Sigmoid colon (tissue), 7 donors: ENCODE measurements around the gene CCNI2. TPM values are rescaled to one million over a fixed set of nuclear protein-coding genes. Genes with fewer than 3 reads are reported as not detected.

Experiments used
- DNase-seq: peaks from one replicate; pipeline ENCODE4 v3.0.0-alpha.2; 2019
- H3K27ac ChIP-seq, 4 donors: fragments of 200-600 bp; sonication (generic); one replicate each; pipeline ENCODE4 v1.5.1; 2016 to 2019; ENCODE audit warnings: mild to moderate bottlenecking in 1 of 4
- H3K27me3 ChIP-seq, 3 donors: fragments of 200-600 bp; sonication (generic); one replicate each; pipeline ENCODE4 v1.5.1; 2019; ENCODE audit warnings: mild to moderate bottlenecking in 1 of 3
- H3K36me3 ChIP-seq, 4 donors: fragments of 200-600 bp; sonication (generic); one replicate each; pipeline ENCODE4 v1.5.1; 2016 to 2019
- H3K4me1 ChIP-seq, 4 donors: fragments of 200-600 bp; sonication (generic); one replicate each; pipeline ENCODE4 v1.5.1; 2017 to 2019
- H3K4me3 ChIP-seq, 4 donors: fragments of 200-600 bp; sonication (generic); one replicate each; pipeline ENCODE4 v1.5.1; 2017 to 2019; ENCODE audit warnings: mild to moderate bottlenecking in 2 of 4, moderate library complexity in 1 of 4
- H3K9me3 ChIP-seq, 4 donors: fragments of 200-600 bp in 3 of 4; sonication (generic) in 3 of 4; one replicate each; pipeline versions ENCODE4 v1.5.1 to v1.6.1; 2013 to 2019
- EP300 ChIP-seq, 4 donors: sonication (generic); formaldehyde crosslinking; IDR thresholded peaks; one replicate each; pipeline ENCODE4 v1.6.1; 2017; ENCODE audit warnings: antibody characterized with exemption in 4 of 4
- POLR2A ChIP-seq, 2 donors: fragments of 450-650 bp; IDR thresholded peaks; one replicate each; pipeline ENCODE4 v1.6.1; 2016; ENCODE audit warnings: antibody characterized with exemption in 2 of 2, mild to moderate bottlenecking in 2 of 2, moderate library complexity in 2 of 2
- POLR2AphosphoS5 ChIP-seq, 4 donors: sonication (generic); formaldehyde crosslinking; IDR thresholded peaks; one replicate each; pipeline ENCODE4 v1.6.1; 2017; ENCODE audit warnings: antibody characterized with exemption in 4 of 4
- WGBS, 2 donors: extraction: QIAGEN DNeasy Blood & Tissue Kit; methylation state at CpG; one replicate each; pipeline ENCODE4 v1.1.7; 2013; 5-methylcytosine and 5-hydroxymethylcytosine counted together
- intact Hi-C: fragments of 100-400 bp; cut with DNase I; formaldehyde crosslinking; loops from one replicate; pipeline ENCODE4 v1.15.1; 2023
- polyA plus RNA-seq, 3 donors: library from polyadenylated mRNA; stranded (reverse); fragments of 200-250 nt; gene quantifications; one replicate each; pipeline ENCODE4 v1.2.3, GENCODE V29; 2013
- total RNA-seq, 4 donors: library from RNA; depleted of rRNA; stranded (reverse); fragments of >200 nt; gene quantifications; one replicate each; pipeline ENCODE4 v1.1.0, GENCODE V29; 2016
- TF ChIP-seq, protein P1 (sequence below), 4 experiments: fragments of 450-650 bp in 3 of 4; fragments of 200-600 bp in 1 of 4; IDR thresholded peaks; one replicate each; pipeline ENCODE4 v1.5.1; 2016 to 2019; ENCODE audit warnings: antibody characterized with exemption in 4 of 4, mild to moderate bottlenecking in 3 of 4, moderate library complexity in 2 of 4
- donor health status: healthy with polysubstance abuse.
- donor health status: Bipolar disorder and iron deficiency.
- donor health status: healthy.

Gene CCNI2
- total and polyA plus RNA-seq, 7 donors = 1.4 to 5.3 (median 2.1) TPM; not detected in 3

DNA sequence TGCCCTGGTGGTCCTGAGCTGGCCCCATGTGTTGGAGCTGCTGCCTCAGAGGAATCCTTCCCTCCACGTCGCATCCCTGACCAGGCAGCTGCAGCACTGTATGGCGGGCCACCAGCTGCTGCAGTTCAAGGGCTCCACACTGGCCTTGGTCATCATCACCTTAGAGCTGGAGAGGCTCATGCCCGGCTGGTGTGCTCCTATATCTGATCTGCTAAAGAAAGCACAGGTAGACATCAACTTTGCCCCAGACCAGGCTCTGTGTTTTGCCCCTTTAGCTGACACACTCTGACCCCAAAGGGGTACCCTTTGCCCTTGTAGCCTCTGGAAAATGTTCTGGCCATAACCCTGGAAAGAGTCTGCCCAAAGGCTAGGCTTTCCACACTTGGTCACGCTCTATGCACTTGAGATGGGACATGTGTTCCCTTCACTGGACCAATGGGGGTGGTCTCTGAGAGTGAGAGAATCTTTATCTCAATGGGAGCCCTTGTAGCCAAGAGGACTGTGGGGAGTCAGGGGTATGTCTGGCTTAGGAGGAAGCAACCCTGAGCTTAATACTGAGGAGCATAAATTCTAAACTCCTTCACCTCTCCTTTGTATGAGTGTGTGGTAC, 4.8 kb downstream of the CCNI2 start:
- no peak overlapping the region for H3K27ac ChIP-seq
- no peak overlapping the region for H3K4me3 ChIP-seq
- peaks cover 0 to 1% (median 0%) of the 10 kb centered on the region in 4 donors for H3K36me3 ChIP-seq
- TF ChIP-seq POLR2A (IDR thresholded peaks at IDR 0.05) (no peak), EP300 (IDR thresholded peaks at IDR 0.05) (no peak), POLR2AphosphoS5 (IDR thresholded peaks at IDR 0.05) (no peak)
- TF ChIP-seq, protein P1, sequence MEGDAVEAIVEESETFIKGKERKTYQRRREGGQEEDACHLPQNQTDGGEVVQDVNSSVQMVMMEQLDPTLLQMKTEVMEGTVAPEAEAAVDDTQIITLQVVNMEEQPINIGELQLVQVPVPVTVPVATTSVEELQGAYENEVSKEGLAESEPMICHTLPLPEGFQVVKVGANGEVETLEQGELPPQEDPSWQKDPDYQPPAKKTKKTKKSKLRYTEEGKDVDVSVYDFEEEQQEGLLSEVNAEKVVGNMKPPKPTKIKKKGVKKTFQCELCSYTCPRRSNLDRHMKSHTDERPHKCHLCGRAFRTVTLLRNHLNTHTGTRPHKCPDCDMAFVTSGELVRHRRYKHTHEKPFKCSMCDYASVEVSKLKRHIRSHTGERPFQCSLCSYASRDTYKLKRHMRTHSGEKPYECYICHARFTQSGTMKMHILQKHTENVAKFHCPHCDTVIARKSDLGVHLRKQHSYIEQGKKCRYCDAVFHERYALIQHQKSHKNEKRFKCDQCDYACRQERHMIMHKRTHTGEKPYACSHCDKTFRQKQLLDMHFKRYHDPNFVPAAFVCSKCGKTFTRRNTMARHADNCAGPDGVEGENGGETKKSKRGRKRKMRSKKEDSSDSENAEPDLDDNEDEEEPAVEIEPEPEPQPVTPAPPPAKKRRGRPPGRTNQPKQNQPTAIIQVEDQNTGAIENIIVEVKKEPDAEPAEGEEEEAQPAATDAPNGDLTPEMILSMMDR (IDR thresholded peaks at IDR 0.05) = no peak
- intact Hi-C loops = no loop called here
- peaks cover 8 to 14% (median 11%) of the 10 kb centered on the region in 3 donors for H3K27me3 ChIP-seq
- H3K9me3 ChIP-seq = no peaks in the 10 kb centered on the region
- H3K4me1 ChIP-seq = peaks cover 0 to 9% (median 8%) of the 10 kb centered on the region in 4 donors
- no peak for DNase-seq
- 94 to 95% methylated on average over 5 of the region's 5 CpGs for WGBS, 2 donors

DNA sequence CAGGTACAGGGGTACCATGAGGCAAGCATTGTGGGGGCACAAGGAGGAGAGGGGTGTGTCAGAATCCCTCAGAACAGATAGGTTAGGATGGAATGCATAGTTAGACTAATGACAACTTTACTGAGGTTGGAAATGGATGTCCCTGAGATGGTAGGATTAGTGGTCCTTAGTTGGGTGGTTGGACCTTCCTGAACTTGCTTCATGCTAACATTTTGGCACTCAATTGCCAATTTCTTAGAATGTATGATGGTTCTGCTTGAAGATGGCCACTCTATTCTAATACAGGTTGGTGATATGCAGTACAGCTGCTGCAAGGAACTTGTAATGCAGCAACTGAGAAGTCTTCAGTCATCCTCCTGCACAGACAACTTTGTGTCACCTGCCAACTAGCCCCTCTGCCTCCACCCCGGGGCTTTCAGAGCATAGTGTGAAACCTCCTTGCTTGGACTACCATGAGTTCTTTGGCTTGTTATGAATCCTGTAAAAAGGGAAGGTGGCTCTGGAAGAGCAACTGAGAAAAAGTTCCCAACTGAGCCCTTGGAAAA, 5.4 kb downstream of the CCNI2 start:
- Histone ChIP-seq H3K27me3 (peaks cover 3 to 8% (median 5%) of the 10 kb centered on the region in 3 donors), H3K36me3 (peaks cover 0 to 7% (median 0%) of the 10 kb centered on the region in 4 donors), H3K9me3 (no peaks in the 10 kb centered on the region), H3K4me3 (no peak overlapping the region), H3K4me1 (peaks cover 0 to 3% (median 2%) of the 10 kb centered on the region in 4 donors), H3K27ac (no peak overlapping the region)
- no peak for DNase-seq
- TF ChIP-seq POLR2A (IDR thresholded peaks at IDR 0.05) (no peak), EP300 (IDR thresholded peaks at IDR 0.05) (no peak), POLR2AphosphoS5 (IDR thresholded peaks at IDR 0.05) (no peak)
- TF ChIP-seq, protein P1 (IDR thresholded peaks at IDR 0.05) = no peak
- intact Hi-C loops = no loop called here
- WGBS, 2 donors = 90 to 98% methylated on average over 1 of the region's 1 CpG

DNA sequence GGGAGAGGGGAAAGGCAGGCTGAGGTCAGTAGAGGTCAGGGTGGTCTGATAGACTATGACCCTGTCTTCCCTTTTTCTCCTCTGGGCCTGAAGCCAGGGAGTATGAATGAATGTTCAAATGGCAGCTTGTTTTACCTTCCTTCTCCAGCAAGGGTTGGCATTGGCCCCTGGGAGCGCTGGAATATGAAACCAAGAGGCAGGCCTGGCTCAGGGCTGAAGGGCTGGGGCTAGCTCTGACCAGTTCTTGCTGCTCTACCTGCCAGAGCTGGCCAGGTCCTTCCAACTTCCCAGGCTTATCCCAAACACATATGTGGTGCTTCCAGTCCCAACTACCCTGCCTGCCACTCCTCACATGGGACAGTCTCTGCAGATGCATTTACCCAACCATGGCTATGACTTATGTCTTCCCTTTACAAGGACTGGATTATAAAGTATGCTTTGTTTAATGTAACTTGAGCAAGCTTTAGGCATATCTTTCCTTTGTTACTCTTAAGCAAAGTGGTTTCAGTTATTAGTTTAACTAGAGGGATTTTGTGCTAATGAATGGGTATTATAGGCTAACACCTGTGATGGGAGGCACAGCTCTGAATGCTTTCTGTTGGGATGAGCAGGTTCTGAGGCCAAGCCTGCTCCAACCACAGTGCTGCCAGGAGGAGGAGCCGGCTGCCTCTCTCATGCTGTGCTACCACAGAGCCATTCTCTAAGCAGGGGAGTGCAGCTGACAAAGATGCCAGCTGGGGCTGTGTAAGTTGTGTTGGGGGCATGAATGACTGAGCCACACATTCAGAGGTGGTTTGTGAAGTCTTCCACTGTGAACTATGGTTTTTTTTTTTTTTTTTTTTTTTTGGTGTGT, 6.1 kb downstream of the CCNI2 start:
- Histone ChIP-seq H3K9me3 (no peaks in the 10 kb centered on the region), H3K4me3 (no peak overlapping the region), H3K27me3 (peaks cover 0 to 1% (median 0%) of the 10 kb centered on the region in 3 donors), H3K36me3 (peaks cover 0 to 14% (median under 1%) of the 10 kb centered on the region in 4 donors), H3K4me1 (no peaks in the 10 kb centered on the region), H3K27ac (no peak overlapping the region)
- TF ChIP-seq, protein P1 (IDR thresholded peaks at IDR 0.05) = no peak
- TF ChIP-seq POLR2AphosphoS5 (IDR thresholded peaks at IDR 0.05) (no peak), EP300 (IDR thresholded peaks at IDR 0.05) (no peak), POLR2A (IDR thresholded peaks at IDR 0.05) (no peak)
- intact Hi-C loops = no loop called here
- 67 to 76% methylated on average over 2 of the region's 2 CpGs for WGBS, 2 donors
- peak; percentile 46 for DNase-seq

DNA sequence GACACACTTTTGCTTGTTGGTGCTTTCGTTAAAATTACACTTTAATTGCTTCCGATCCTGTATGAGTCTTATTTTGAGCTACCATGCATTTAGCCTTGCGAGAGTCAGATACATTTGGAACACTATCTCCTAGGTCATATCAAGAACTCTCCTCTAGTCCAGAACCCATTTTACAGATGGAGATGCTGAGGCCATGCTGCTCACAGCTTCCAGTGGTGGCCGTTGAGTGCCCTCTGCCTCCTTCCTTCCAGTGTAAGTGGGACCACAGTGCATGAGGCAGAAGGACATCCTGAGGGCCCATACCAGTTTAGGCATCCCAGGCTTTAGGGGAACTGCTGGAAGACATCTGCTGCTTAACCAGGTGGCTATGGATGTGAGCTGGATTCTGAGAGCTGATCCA, 6.9 kb downstream of the CCNI2 start:
- no peak for DNase-seq
- no peak for TF ChIP-seq EP300 (IDR thresholded peaks at IDR 0.05)
- no peak for TF ChIP-seq POLR2A (IDR thresholded peaks at IDR 0.05)
- TF ChIP-seq, protein P1 (IDR thresholded peaks at IDR 0.05) = no peak
- TF ChIP-seq POLR2AphosphoS5 (IDR thresholded peaks at IDR 0.05) = no peak
- Histone ChIP-seq H3K27me3 (no peaks in the 10 kb centered on the region), H3K9me3 (no peaks in the 10 kb centered on the region), H3K4me1 (no peaks in the 10 kb centered on the region), H3K4me3 (no peak overlapping the region), H3K36me3 (peaks cover 0 to 21% (median 2%) of the 10 kb centered on the region in 4 donors), H3K27ac (no peak overlapping the region)
- intact Hi-C loops = no loop called here
- WGBS, 2 donors = 95 to 96% methylated on average over 4 of the region's 4 CpGs
